NOMO-1 treated with dmso at 0.1 percent for 144 hours (cell line): ENCODE results near the gene POU2AF1.

Experiments used
- DNase-seq: peaks from one replicate; lab custom pipeline; 2025; ENCODE audit not compliant: unreplicated experiment; lab: John Stamatoyannopoulos, UW

Gene POU2AF1

GRCh38 chr11:111348147-111348546 lies 30.9 kb downstream of the POU2AF1 start:
- no peak for DNase-seq

- DNase-seq = no peak
Observed at GRCh38 chr11:111347723-111348115, 31.4 kb downstream of the POU2AF1 start.

GRCh38 chr11:111347002-111347722 lies 31.9 kb downstream of the POU2AF1 start:
- no peak for DNase-seq

- DNase-seq = no peak
Observed at GRCh38 chr11:111344032-111344431, 35.0 kb downstream of the POU2AF1 start.

- no peak for DNase-seq
Observed at GRCh38 chr11:111342329-111342728, 36.7 kb downstream of the POU2AF1 start.

GRCh38 chr11:111339758-111340388 lies 39.2 kb downstream of the POU2AF1 start:
- DNase-seq = no peak

GRCh38 chr11:111336582-111337256 lies 42.4 kb downstream of the POU2AF1 start:
- DNase-seq = no peak

- DNase-seq = no peak
Observed at GRCh38 chr11:111336062-111336461, 43.0 kb downstream of the POU2AF1 start.

GRCh38 chr11:111335549-111335948 lies 43.5 kb downstream of the POU2AF1 start:
- no peak for DNase-seq

GRCh38 chr11:111334532-111335502 lies 44.3 kb downstream of the POU2AF1 start:
- DNase-seq = no peak

- no peak for DNase-seq
Observed at GRCh38 chr11:111331711-111332479, 47.2 kb downstream of the POU2AF1 start.

- no peak for DNase-seq
Observed at GRCh38 chr11:111330234-111330893, 48.7 kb downstream of the POU2AF1 start.

- DNase-seq = no peak
Observed at GRCh38 chr11:111329306-111330204, 49.5 kb downstream of the POU2AF1 start.

GRCh38 chr11:111327908-111328624 lies 51.0 kb downstream of the POU2AF1 start:
- DNase-seq = no peak

GRCh38 chr11:111326824-111327223 lies 52.3 kb downstream of the POU2AF1 start:
- DNase-seq = no peak

GRCh38 chr11:111325259-111325658 lies 53.8 kb downstream of the POU2AF1 start:
- no peak for DNase-seq

GRCh38 chr11:111324277-111324720 lies 54.8 kb downstream of the POU2AF1 start:
- DNase-seq = no peak

- no peak for DNase-seq
Observed at GRCh38 chr11:111322534-111322933, 56.5 kb downstream of the POU2AF1 start.
